K562 (cell line): ENCODE data around the gene BCL2L13. TPM values are rescaled to one million over a fixed set of nuclear protein-coding genes. Genes with fewer than 3 reads are reported as not detected.

ENCODE experiments used
- ATF4 ChIP-seq: fragments of 450-650 bp; formaldehyde crosslinking; IDR thresholded peaks from 2 replicates; pipeline ENCODE4 v1.4.0; 2022; ENCODE audit warnings: mild to moderate bottlenecking, moderate library complexity
- EGR1 ChIP-seq: fragments of 450-650 bp; conservative IDR thresholded peaks from 2 replicates; pipeline ENCODE4 v1.6.1; 2017; ENCODE audit warnings: mild to moderate bottlenecking
- HEY1 ChIP-seq: fragments of 250-450 bp; sonication (Bioruptor Pico); IDR thresholded peaks from 2 replicates; pipeline ENCODE4 v1.5.0; 2020; ENCODE audit warnings: mild to moderate bottlenecking, moderate library complexity, borderline replicate concordance
- HLTF ChIP-seq: fragments of 450-650 bp; IDR thresholded peaks from 2 replicates; pipeline ENCODE4 v1.6.1; 2016
- HMBOX1 ChIP-seq: sonication (generic); IDR thresholded peaks from 2 replicates; pipeline ENCODE4 v1.6.1; 2016
- NR2F6 ChIP-seq: fragments of 450-650 bp; formaldehyde crosslinking; IDR thresholded peaks from 2 replicates; pipeline ENCODE4 v1.4.0; 2020; ENCODE audit warnings: mild to moderate bottlenecking
- POLR2H ChIP-seq: IDR thresholded peaks from 2 replicates; pipeline ENCODE4 v1.6.1; 2016; ENCODE audit warnings: missing genetic modification characterization, low read depth, mild to moderate bottlenecking, control low read depth, missing compliant biosample characterization, moderate library complexity
- RBBP5 ChIP-seq: fragments of 200-600 bp; sonication (generic); IDR thresholded peaks from 2 replicates; pipeline ENCODE4 v1.6.1; 2012; ENCODE audit warnings: borderline replicate concordance, mild to moderate bottlenecking, low read length, control low read depth, inconsistent platforms; ENCODE audit not compliant: insufficient read depth, poor library complexity, severe bottlenecking
- RHOXF2B ChIP-seq: fragments of 250-450 bp; sonication (Bioruptor Pico); conservative IDR thresholded peaks from 2 replicates; pipeline ENCODE4 v1.5.1; 2021
- SFPQ ChIP-seq: fragments of 200-400 bp; formaldehyde crosslinking; IDR thresholded peaks from 2 replicates; pipeline ENCODE4 v1.6.1; 2017; ENCODE audit warnings: mild to moderate bottlenecking, low read depth, low read length, moderate library complexity
- SMARCC2 ChIP-seq: fragments of 450-650 bp; IDR thresholded peaks from 2 replicates; pipeline ENCODE4 v1.6.1; 2017; ENCODE audit warnings: antibody characterized with exemption, moderate library complexity, mild to moderate bottlenecking, low read depth
- SP1 ChIP-seq: sonication (generic); formaldehyde crosslinking; IDR thresholded peaks from 2 replicates; pipeline ENCODE4 v1.8.1; 2022; ENCODE audit warnings: mild to moderate bottlenecking, missing genetic modification reagents
- TAL1 ChIP-seq: fragments of 450-650 bp; IDR thresholded peaks from 2 replicates; pipeline ENCODE4 v1.6.1; 2016; ENCODE audit warnings: mild to moderate bottlenecking
- TEAD1 ChIP-seq, 2 experiments: fragments of 450-650 bp in 1 of 2; sonication (generic) in 1 of 2; formaldehyde crosslinking; IDR thresholded peaks; 2 replicates each; pipeline versions ENCODE4 v1.4.0 to v1.8.0; 2020 to 2022; ENCODE audit warnings: mild to moderate bottlenecking in 2 of 2, missing genetic modification reagents in 1 of 2
- ZNF354B ChIP-seq: fragments of 250-450 bp; sonication (Bioruptor Pico); IDR thresholded peaks from 2 replicates; pipeline ENCODE4 v1.4.0; 2020
- ZNF436 ChIP-seq: fragments of 250-450, 450-650 bp; sonication (Bioruptor Pico); formaldehyde crosslinking; IDR thresholded peaks from 2 replicates; pipeline ENCODE4 v1.7.0; 2020; ENCODE audit warnings: mild to moderate bottlenecking
- ZNF695 ChIP-seq: fragments of 450-650 bp; formaldehyde crosslinking; IDR thresholded peaks from 2 replicates; pipeline ENCODE4 v1.4.0; 2020; ENCODE audit warnings: mild to moderate bottlenecking, moderate library complexity
- polyA plus RNA-seq, 8 experiments: library from polyadenylated mRNA; depleted of rRNA in 4 of 8; stranded (reverse) in 5 of 8; unstranded in 3 of 8; fragments of >200 nt; fragmentation: Nextera tagmentation in 2 of 8; fragmentation: Illumina TruSeq in 1 of 8; extraction: Ambion mirVana in 2 of 8; extraction: Trizol in 1 of 8; gene quantifications; 2 replicates each; pipeline versions ENCODE4 v1.2.1 to v1.2.3, GENCODE V29; 2011 to 2014; ENCODE audit warnings: inconsistent platforms in 1 of 8, missing spikeins in 1 of 8
- total RNA-seq, 7 experiments: library from RNA; depleted of rRNA in 6 of 7; stranded (reverse); fragments of >200 nt in 6 of 7; fragmentation: Illumina TruSeq in 2 of 7; extraction: Trizol in 2 of 7; gene quantifications; 2 replicates each; pipeline versions ENCODE4 v1.2.1 to v1.2.3, GENCODE V29; 2011 to 2021; ENCODE audit warnings: low replicate concordance in 1 of 7

The BCL2L13 gene
- total and polyA plus RNA-seq, 9 of the 15 experiments (the other 6 are each of a cell fraction or from before 2014, with no cell fraction given): 41.5 to 63.4 (median 56.5) TPM

GRCh38 chr22:17633217-17633997, 5.2 kb upstream of the BCL2L13 start (continued):
- peak; percentile 72 for TF ChIP-seq ATF4 (CRISPR knock-in tag)
- peak; percentile 77; the same call in 1 of the 2 replicates for TF ChIP-seq SMARCC2
- peak; percentile 60 for TF ChIP-seq RBBP5
- peak; percentile 10 to 31; a peak in 1 of 4 replicates for TF ChIP-seq TEAD1 (CRISPR knock-in tag; IDR thresholded peaks at IDR 0.05)
- no peak for TF ChIP-seq ZNF436 (CRISPR knock-in tag)
- no peak for TF ChIP-seq HEY1 (CRISPR knock-in tag)
- 0 out of 2 replicates have a peak, but pooled peaks have one; percentile 53 for TF ChIP-seq HLTF
- peak; percentile 98 for TF ChIP-seq HMBOX1
- TF ChIP-seq POLR2H (tag): peak; percentile 45; the same call in 1 of the 2 replicates
- TF ChIP-seq ZNF354B (CRISPR knock-in tag): no peak
- TF ChIP-seq RHOXF2B (CRISPR knock-in tag): no peak
- TF ChIP-seq SP1 (CRISPR knock-in tag): no peak
- 0 out of 2 replicates have a peak, but pooled peaks have one; percentile 51 for TF ChIP-seq NR2F6 (CRISPR knock-in tag)
- TF ChIP-seq SFPQ: no peak
- no peak for TF ChIP-seq EGR1
- TF ChIP-seq ZNF695 (CRISPR knock-in tag): no peak
- no peak for TF ChIP-seq TAL1
- TF ChIP-seq, all 486 proteins: peak for 99
